ENCODE data around the gene GNG4.
"Not testable (repeated sequence)": the region's sequence is repeated elsewhere in the genome, so short reads cannot be mapped to it uniquely, and the experiment has no call there.

GNG4 gene

GRCh38 chr1:235625831-235626230, 23.8 kb downstream of the GNG4 start:
- DNase-seq (ENCODE audit: low read depth), result no peak

- DNase-seq (ENCODE audit: low read depth), result no peak
These were observed 24.2 kb downstream of the GNG4 start for GRCh38 chr1:235625340-235625739.

- DNase-seq (ENCODE audit: low read depth), result no peak
These were observed 24.8 kb downstream of the GNG4 start for GRCh38 chr1:235624721-235625333.

- no peak for DNase-seq (ENCODE audit: low read depth)
These were observed 26.4 kb downstream of the GNG4 start for GRCh38 chr1:235622936-235623779.

- not testable (repeated sequence) for DNase-seq (ENCODE audit: low read depth)
These were observed 30.4 kb downstream of the GNG4 start for GRCh38 chr1:235619149-235619548.

GRCh38 chr1:235617808-235618207, 31.8 kb downstream of the GNG4 start:
- no peak for DNase-seq (ENCODE audit: low read depth)

- no peak for DNase-seq (ENCODE audit: low read depth)
These were observed 32.4 kb downstream of the GNG4 start for GRCh38 chr1:235617140-235617539.

GRCh38 chr1:235614442-235614954, 35.1 kb downstream of the GNG4 start:
- no peak for DNase-seq (ENCODE audit: low read depth)

GRCh38 chr1:235613602-235614001, 36.0 kb downstream of the GNG4 start:
- DNase-seq (ENCODE audit: low read depth), result no peak

- no peak for DNase-seq (ENCODE audit: low read depth)
These were observed 36.8 kb downstream of the GNG4 start for GRCh38 chr1:235612761-235613160.

- DNase-seq (ENCODE audit: low read depth), result no peak
These were observed 39.4 kb downstream of the GNG4 start for GRCh38 chr1:235610157-235610556.

GRCh38 chr1:235608278-235608677, 41.3 kb downstream of the GNG4 start:
- DNase-seq (ENCODE audit: low read depth), result no peak

GRCh38 chr1:235607284-235607683, 42.3 kb downstream of the GNG4 start:
- DNase-seq (ENCODE audit: low read depth), result no peak

GRCh38 chr1:235601104-235601503, 48.5 kb downstream of the GNG4 start:
- no peak for DNase-seq (ENCODE audit: low read depth)

- DNase-seq (ENCODE audit: low read depth), result no peak
These were observed 50.0 kb downstream of the GNG4 start for GRCh38 chr1:235599536-235599935.

- DNase-seq (ENCODE audit: low read depth), result no peak
These were observed 51.6 kb downstream of the GNG4 start for GRCh38 chr1:235597867-235598553.

GRCh38 chr1:235595079-235595478, 54.5 kb downstream of the GNG4 start:
- DNase-seq (ENCODE audit: low read depth), result no peak

- not testable (repeated sequence) for DNase-seq (ENCODE audit: low read depth)
These were observed 55.2 kb downstream of the GNG4 start for GRCh38 chr1:235594281-235594895.

GRCh38 chr1:235588916-235589515, 60.6 kb downstream of the GNG4 start:
- no peak for DNase-seq (ENCODE audit: low read depth)

- DNase-seq (ENCODE audit: low read depth), result no peak
These were observed 61.4 kb downstream of the GNG4 start for GRCh38 chr1:235588156-235588555.

- no peak for DNase-seq (ENCODE audit: low read depth)
These were observed 62.6 kb downstream of the GNG4 start for GRCh38 chr1:235586992-235587391.

GRCh38 chr1:235586413-235586812, 63.2 kb downstream of the GNG4 start:
- no peak for DNase-seq (ENCODE audit: low read depth)

Measured in activated T-cell treated with anti-CD3 and anti-CD28 coated beads for 24 hours (primary cell).